ENCODE results near the gene ABCB11. TPM values are rescaled to one million over a fixed set of nuclear protein-coding genes. Genes with fewer than 3 reads are reported as not detected.

Gene ABCB11
- polyA plus RNA-seq, 1 of the 3 experiments (the other 2 are of a cell fraction): not detected

DNA sequence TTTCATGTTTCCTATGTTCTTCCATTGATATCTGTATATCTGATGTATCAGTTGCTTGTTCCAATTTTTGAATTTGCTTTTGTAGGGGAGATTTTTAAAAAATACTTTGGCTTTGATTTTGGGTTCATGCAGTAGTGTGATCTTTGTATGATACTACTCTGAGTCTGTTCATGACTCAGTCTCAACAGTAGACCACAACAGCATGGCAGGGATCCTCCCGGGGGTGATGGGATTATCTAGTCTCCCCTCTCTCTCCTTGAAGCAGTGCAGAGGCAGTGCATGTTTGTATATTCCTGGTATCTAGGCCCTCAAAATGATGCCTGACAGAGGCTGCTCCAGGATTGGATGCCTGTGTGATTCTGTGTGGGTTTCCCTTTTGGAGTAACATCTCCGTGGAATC lies 74.7 kb downstream of the ABCB11 start (continued):
- TF ChIP-seq, protein P1, sequence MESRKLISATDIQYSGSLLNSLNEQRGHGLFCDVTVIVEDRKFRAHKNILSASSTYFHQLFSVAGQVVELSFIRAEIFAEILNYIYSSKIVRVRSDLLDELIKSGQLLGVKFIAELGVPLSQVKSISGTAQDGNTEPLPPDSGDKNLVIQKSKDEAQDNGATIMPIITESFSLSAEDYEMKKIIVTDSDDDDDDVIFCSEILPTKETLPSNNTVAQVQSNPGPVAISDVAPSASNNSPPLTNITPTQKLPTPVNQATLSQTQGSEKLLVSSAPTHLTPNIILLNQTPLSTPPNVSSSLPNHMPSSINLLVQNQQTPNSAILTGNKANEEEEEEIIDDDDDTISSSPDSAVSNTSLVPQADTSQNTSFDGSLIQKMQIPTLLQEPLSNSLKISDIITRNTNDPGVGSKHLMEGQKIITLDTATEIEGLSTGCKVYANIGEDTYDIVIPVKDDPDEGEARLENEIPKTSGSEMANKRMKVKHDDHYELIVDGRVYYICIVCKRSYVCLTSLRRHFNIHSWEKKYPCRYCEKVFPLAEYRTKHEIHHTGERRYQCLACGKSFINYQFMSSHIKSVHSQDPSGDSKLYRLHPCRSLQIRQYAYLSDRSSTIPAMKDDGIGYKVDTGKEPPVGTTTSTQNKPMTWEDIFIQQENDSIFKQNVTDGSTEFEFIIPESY (IDR thresholded peaks at IDR 0.05; ENCODE audit: borderline replicate concordance, low read depth): no peak
- TF ChIP-seq, protein P2, sequence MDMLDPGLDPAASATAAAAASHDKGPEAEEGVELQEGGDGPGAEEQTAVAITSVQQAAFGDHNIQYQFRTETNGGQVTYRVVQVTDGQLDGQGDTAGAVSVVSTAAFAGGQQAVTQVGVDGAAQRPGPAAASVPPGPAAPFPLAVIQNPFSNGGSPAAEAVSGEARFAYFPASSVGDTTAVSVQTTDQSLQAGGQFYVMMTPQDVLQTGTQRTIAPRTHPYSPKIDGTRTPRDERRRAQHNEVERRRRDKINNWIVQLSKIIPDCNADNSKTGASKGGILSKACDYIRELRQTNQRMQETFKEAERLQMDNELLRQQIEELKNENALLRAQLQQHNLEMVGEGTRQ (IDR thresholded peaks at IDR 0.05; ENCODE audit: borderline replicate concordance, low read depth, low read length): no peak
- no peak for TF ChIP-seq NRF1 (IDR thresholded peaks at IDR 0.05; ENCODE audit: low read depth, low read length)
- no peak for TF ChIP-seq GATA2 (CRISPR knock-in tag; IDR thresholded peaks at IDR 0.05)

DNA sequence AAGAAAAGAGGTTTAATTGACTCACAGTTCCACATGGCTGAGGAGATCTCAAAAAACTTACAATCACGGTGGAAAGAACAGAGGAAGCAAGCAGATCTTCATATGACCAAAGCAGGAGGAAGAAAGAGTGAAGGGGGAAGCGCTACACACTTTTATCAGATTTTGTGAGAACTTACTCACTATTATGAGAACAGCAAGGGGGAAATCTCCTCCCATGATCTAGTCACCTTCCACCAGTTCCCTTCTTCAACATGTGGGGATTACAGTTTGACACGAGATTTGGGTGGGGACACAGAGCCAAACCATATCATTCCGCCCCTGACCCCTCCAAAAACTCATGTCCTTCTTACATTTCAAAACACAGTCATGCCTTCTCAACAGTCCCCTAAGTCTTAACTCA lies 75.8 kb downstream of the ABCB11 start:
- H3K36me3 ChIP-seq (replicated peaks in 1 of 2; ENCODE audit: control insufficient read depth in 1 of 2, insufficient read depth in 2 of 2, low read length in 1 of 2): no peaks in the 10 kb centered on the region
- no peaks in the 10 kb centered on the region for H3K4me1 ChIP-seq (ENCODE audit: control insufficient read depth in 1 of 2, insufficient read depth in 2 of 2, low read depth in 1 of 2, low read length in 1 of 2)
- no peak overlapping the region for H3K4me2 ChIP-seq
- H2AFZ ChIP-seq (ENCODE audit: low read depth): no peak overlapping the region
- H3K9me3 ChIP-seq: no peaks in the 10 kb centered on the region
- no peaks in the 10 kb centered on the region for H3K79me2 ChIP-seq (ENCODE audit: insufficient read depth)
- ChIA-PET CTCF (interaction anchor here (1.0 kb wide), 1 partner anchor 177 kb away, joined by 3 read pairs; no protein-coding TSS in a partner anchor), POLR2A (no interaction called here)
- H3F3A ChIP-seq (replicated peaks; ENCODE audit: insufficient read depth): no peaks in the 10 kb centered on the region
- TF ChIP-seq, protein P2 (IDR thresholded peaks at IDR 0.05; ENCODE audit: borderline replicate concordance, low read depth, low read length): no peak
- TF ChIP-seq RAD21 (IDR thresholded peaks at IDR 0.05; ENCODE audit: low read length): no peak
- TF ChIP-seq, protein P3, sequence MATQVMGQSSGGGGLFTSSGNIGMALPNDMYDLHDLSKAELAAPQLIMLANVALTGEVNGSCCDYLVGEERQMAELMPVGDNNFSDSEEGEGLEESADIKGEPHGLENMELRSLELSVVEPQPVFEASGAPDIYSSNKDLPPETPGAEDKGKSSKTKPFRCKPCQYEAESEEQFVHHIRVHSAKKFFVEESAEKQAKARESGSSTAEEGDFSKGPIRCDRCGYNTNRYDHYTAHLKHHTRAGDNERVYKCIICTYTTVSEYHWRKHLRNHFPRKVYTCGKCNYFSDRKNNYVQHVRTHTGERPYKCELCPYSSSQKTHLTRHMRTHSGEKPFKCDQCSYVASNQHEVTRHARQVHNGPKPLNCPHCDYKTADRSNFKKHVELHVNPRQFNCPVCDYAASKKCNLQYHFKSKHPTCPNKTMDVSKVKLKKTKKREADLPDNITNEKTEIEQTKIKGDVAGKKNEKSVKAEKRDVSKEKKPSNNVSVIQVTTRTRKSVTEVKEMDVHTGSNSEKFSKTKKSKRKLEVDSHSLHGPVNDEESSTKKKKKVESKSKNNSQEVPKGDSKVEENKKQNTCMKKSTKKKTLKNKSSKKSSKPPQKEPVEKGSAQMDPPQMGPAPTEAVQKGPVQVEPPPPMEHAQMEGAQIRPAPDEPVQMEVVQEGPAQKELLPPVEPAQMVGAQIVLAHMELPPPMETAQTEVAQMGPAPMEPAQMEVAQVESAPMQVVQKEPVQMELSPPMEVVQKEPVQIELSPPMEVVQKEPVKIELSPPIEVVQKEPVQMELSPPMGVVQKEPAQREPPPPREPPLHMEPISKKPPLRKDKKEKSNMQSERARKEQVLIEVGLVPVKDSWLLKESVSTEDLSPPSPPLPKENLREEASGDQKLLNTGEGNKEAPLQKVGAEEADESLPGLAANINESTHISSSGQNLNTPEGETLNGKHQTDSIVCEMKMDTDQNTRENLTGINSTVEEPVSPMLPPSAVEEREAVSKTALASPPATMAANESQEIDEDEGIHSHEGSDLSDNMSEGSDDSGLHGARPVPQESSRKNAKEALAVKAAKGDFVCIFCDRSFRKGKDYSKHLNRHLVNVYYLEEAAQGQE (IDR thresholded peaks at IDR 0.05; ENCODE audit: low read depth, low read length): no peak
- TF ChIP-seq RCOR1 (IDR thresholded peaks at IDR 0.05; ENCODE audit: low read length): no peak
- TF ChIP-seq TCF12 (IDR thresholded peaks at IDR 0.05): no peak
- no peak for TF ChIP-seq GATA2 (CRISPR knock-in tag; IDR thresholded peaks at IDR 0.05)
- no peak for TF ChIP-seq FOSL2 (IDR thresholded peaks at IDR 0.05; ENCODE audit: borderline replicate concordance, low read depth)
- no peak for TF ChIP-seq JUND (IDR thresholded peaks at IDR 0.05)
- TF ChIP-seq, protein P1 (IDR thresholded peaks at IDR 0.05; ENCODE audit: borderline replicate concordance, low read depth): no peak
- TF ChIP-seq SIN3A (IDR thresholded peaks at IDR 0.05; ENCODE audit: borderline replicate concordance, low read depth, low read length): no peak
- no peak for TF ChIP-seq NFIC (IDR thresholded peaks at IDR 0.05; ENCODE audit: borderline replicate concordance)
- TF ChIP-seq FOXM1 (IDR thresholded peaks at IDR 0.05; ENCODE audit: low read depth): no peak
- no peak for TF ChIP-seq GABPA (IDR thresholded peaks at IDR 0.05; ENCODE audit: low read depth)
- no peak for TF ChIP-seq EZH2phosphoT487 (IDR thresholded peaks at IDR 0.05; ENCODE audit: borderline replicate concordance, low read depth)
- TF ChIP-seq, protein P4, sequence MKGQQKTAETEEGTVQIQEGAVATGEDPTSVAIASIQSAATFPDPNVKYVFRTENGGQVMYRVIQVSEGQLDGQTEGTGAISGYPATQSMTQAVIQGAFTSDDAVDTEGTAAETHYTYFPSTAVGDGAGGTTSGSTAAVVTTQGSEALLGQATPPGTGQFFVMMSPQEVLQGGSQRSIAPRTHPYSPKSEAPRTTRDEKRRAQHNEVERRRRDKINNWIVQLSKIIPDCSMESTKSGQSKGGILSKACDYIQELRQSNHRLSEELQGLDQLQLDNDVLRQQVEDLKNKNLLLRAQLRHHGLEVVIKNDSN (IDR thresholded peaks at IDR 0.05; ENCODE audit: borderline replicate concordance, low read depth): no peak
- no peak for TF ChIP-seq NRF1 (IDR thresholded peaks at IDR 0.05; ENCODE audit: low read depth, low read length)
- WGBS (ENCODE audit: low lambda C conversion rate): 14% methylated on average over 4 of the region's 4 CpGs
- no peaks in the 10 kb centered on the region for H4K20me1 ChIP-seq (ENCODE audit: insufficient read depth)
- H3K9ac ChIP-seq: no peak overlapping the region
- H3K4me3 ChIP-seq (ENCODE audit: low read depth in 2 of 2, low read length in 1 of 2): no peak overlapping the region
- H3K9me2 ChIP-seq: no peaks in the 10 kb centered on the region
- H3K27me3 ChIP-seq (ENCODE audit: insufficient read depth): no peaks in the 10 kb centered on the region
- no peak for DNase-seq
- H3K27ac ChIP-seq (ENCODE audit: low read depth in 2 of 2, low read length in 1 of 2): no peak overlapping the region

Data from SK-N-SH (cell line).